ENCODE measurements around the gene FAM184A. TPM values are rescaled to one million over a fixed set of nuclear protein-coding genes. Genes with fewer than 3 reads are reported as not detected.

Gene FAM184A
- total and polyA plus RNA-seq, 2 experiments from 2014 or later, result 0.25 TPM; not detected in 1

GRCh38 chr6:119125576-119125975, 47.1 kb upstream of the FAM184A start:
- no peak overlapping the region for H2AFZ ChIP-seq
- no peak overlapping the region for H3K27ac ChIP-seq
- H3F3A ChIP-seq (ENCODE audit: insufficient read depth), result no peaks in the 10 kb centered on the region
- WGBS, 2 experiments (ENCODE audit: low coverage in 1 of 2, low lambda C conversion rate in 2 of 2, missing lambda C conversion rate in 2 of 2), result 98 to 99% methylated on average over 2 of the region's 2 CpGs
- H3K4me1 ChIP-seq (ENCODE audit: insufficient read depth), result peaks cover 13% of the 10 kb centered on the region
- H3K4me2 ChIP-seq (ENCODE audit: unreplicated experiment), result no peak overlapping the region
- no peaks in the 10 kb centered on the region for H3K9me2 ChIP-seq (ENCODE audit: insufficient read depth)
- H3K4me3 ChIP-seq, result no peak overlapping the region
- no peak for DNase-seq
- no peak overlapping the region for H3K9ac ChIP-seq
- H3K36me3 ChIP-seq (ENCODE audit: low read depth), result no peaks in the 10 kb centered on the region
- H4K20me1 ChIP-seq (ENCODE audit: insufficient read depth), result no peaks in the 10 kb centered on the region
- no peaks in the 10 kb centered on the region for H3K27me3 ChIP-seq (replicated peaks; ENCODE audit: insufficient read depth)
- in situ Hi-C loops (cut with MboI), result no loop called here
- H3K9me3 ChIP-seq (ENCODE audit: low read depth), result no peaks in the 10 kb centered on the region
- H3K79me2 ChIP-seq (ENCODE audit: insufficient read depth), result no peaks in the 10 kb centered on the region
- TF ChIP-seq EZH2 (IDR thresholded peaks at IDR 0.05; ENCODE audit: insufficient read depth, poor library complexity, severe bottlenecking) (no peak), EZH2phosphoT487 (IDR thresholded peaks at IDR 0.05; ENCODE audit: insufficient read depth, low read depth) (no peak)

DNA sequence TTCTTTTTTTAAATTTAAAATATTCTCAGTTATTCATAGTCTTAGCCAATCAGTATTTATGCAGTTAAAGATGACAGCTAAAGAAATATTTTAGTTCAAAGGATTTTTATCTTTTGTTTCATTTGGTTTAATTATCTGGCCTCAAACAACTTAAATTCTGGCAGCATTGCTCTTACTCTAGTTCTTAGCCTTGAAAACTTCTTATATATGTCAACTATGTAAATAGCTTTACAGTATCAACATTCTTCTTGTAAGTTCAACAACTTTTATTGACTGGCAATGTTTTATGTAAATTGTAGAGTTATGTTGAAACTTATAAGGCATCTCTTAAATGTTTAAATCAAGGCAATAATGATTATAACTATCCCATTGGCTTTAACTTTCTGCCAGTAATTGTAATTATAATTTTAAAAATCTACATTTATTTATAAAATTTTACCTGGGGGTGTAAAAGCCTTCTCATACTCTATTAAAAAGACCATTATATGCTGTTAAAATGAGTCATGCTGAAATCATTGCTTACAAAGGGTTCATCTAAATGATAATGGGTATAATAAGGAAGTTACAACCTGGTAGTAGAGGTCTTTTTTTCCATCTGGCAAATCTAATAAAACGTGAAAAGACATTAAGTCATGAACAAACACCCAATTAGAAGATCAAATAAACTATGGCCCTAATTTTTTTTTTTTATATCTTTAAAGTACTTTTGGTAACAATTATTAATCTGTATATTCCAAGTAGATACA, 45.8 kb upstream of the FAM184A start:
- H3K9me3 ChIP-seq (ENCODE audit: low read depth), result no peaks in the 10 kb centered on the region
- H2AFZ ChIP-seq, result no peak overlapping the region
- no peak overlapping the region for H3K4me3 ChIP-seq
- H3F3A ChIP-seq (ENCODE audit: insufficient read depth), result 0 out of 2 replicates have a peak, but pooled peaks cover 6% of the 10 kb centered on the region
- DNase-seq, result no peak
- no peaks in the 10 kb centered on the region for H3K9me2 ChIP-seq (ENCODE audit: insufficient read depth)
- no peaks in the 10 kb centered on the region for H3K79me2 ChIP-seq (ENCODE audit: insufficient read depth)
- WGBS, 2 experiments (ENCODE audit: low coverage in 1 of 2, low lambda C conversion rate in 2 of 2, missing lambda C conversion rate in 2 of 2), result 33 to 55% methylated on average over 1 of the region's 1 CpG
- H3K27me3 ChIP-seq (replicated peaks; ENCODE audit: insufficient read depth), result no peaks in the 10 kb centered on the region
- no peaks in the 10 kb centered on the region for H4K20me1 ChIP-seq (ENCODE audit: insufficient read depth)
- H3K4me2 ChIP-seq (ENCODE audit: unreplicated experiment), result no peak overlapping the region
- no peak for TF ChIP-seq EZH2phosphoT487 (IDR thresholded peaks at IDR 0.05; ENCODE audit: insufficient read depth, low read depth)
- no peak for TF ChIP-seq EZH2 (IDR thresholded peaks at IDR 0.05; ENCODE audit: insufficient read depth, poor library complexity, severe bottlenecking)
- no peak overlapping the region for H3K9ac ChIP-seq
- in situ Hi-C loops (cut with MboI), result loop anchor here (25.0 kb wide), 1 partner anchor 837 kb away; no protein-coding TSS in a partner anchor
- H3K4me1 ChIP-seq (ENCODE audit: insufficient read depth), result peaks cover 12% of the 10 kb centered on the region; the same call in 1 of the 2 replicates
- H3K27ac ChIP-seq, result no peak overlapping the region
- H3K36me3 ChIP-seq (ENCODE audit: low read depth), result no peaks in the 10 kb centered on the region

DNA sequence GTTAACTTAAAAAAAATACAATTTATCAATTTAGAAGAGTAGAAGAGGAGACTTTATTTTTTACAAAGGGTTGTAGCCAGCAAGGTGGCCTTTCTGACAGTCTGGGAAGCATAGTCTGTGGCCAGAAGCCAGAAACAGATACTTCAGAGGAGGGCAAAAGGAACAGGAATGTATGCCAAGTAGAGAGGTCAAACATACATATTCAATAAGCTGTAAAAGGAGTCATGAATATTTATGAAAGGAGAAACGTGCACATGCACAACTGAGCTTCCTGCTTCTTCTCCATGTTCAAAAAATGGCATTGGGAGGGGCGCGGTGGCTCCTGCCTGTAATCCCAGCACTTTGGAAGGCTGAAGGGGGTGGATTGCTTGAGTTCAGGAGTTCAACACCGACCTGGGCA, 43.9 kb upstream of the FAM184A start:
- no peaks in the 10 kb centered on the region for H4K20me1 ChIP-seq (ENCODE audit: insufficient read depth)
- no peaks in the 10 kb centered on the region for H3K36me3 ChIP-seq (ENCODE audit: low read depth)
- in situ Hi-C loops (cut with MboI), result loop anchor here (25.0 kb wide), 1 partner anchor 835 kb away; no protein-coding TSS in a partner anchor
- no peak overlapping the region for H3K9ac ChIP-seq
- TF ChIP-seq EZH2phosphoT487 (IDR thresholded peaks at IDR 0.05; ENCODE audit: insufficient read depth, low read depth) (no peak), EZH2 (IDR thresholded peaks at IDR 0.05; ENCODE audit: insufficient read depth, poor library complexity, severe bottlenecking) (no peak)
- H3K79me2 ChIP-seq (ENCODE audit: insufficient read depth), result no peaks in the 10 kb centered on the region
- no peak for DNase-seq
- H3K9me2 ChIP-seq (ENCODE audit: insufficient read depth), result no peaks in the 10 kb centered on the region
- no peaks in the 10 kb centered on the region for H3K9me3 ChIP-seq (ENCODE audit: low read depth)
- H3K4me1 ChIP-seq (ENCODE audit: insufficient read depth), result peaks cover 9% of the 10 kb centered on the region; the same call in 1 of the 2 replicates
- 0 out of 2 replicates have a peak, but pooled peaks cover 6% of the 10 kb centered on the region for H3F3A ChIP-seq (ENCODE audit: insufficient read depth)
- no peaks in the 10 kb centered on the region for H3K27me3 ChIP-seq (replicated peaks; ENCODE audit: insufficient read depth)
- no peak overlapping the region for H2AFZ ChIP-seq
- H3K4me3 ChIP-seq, result no peak overlapping the region
- WGBS, 2 experiments (ENCODE audit: low coverage in 1 of 2, low lambda C conversion rate in 2 of 2, missing lambda C conversion rate in 2 of 2), result 67 to 79% methylated on average over 4 of the region's 4 CpGs
- H3K27ac ChIP-seq, result no peak overlapping the region
- no peak overlapping the region for H3K4me2 ChIP-seq (ENCODE audit: unreplicated experiment)

DNA sequence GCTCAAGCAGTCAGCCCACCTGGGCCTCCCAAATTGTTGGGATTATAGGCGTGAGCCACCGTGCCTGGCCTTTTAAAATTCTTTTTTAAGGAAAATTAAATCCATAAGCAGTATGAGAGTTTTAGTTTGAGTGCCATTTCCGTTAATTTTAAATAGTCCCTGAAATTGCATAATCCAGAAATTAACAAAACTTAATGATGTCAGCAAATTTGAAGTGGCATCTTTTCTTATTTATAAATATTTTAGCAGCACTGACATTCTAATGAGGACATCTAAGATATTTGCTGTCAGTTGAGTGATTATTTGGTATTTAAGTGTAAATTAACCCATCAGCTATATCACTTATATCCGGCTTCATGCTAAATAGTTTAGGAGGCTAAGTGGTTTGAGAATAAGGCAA, 42.9 kb upstream of the FAM184A start:
- Histone ChIP-seq H2AFZ (no peak overlapping the region), H3K9me3 (ENCODE audit: low read depth) (no peaks in the 10 kb centered on the region), H3K9me2 (ENCODE audit: insufficient read depth) (no peaks in the 10 kb centered on the region), H3K4me2 (ENCODE audit: unreplicated experiment) (no peak overlapping the region), H4K20me1 (ENCODE audit: insufficient read depth) (no peaks in the 10 kb centered on the region), H3K4me1 (ENCODE audit: insufficient read depth) (peaks cover 9% of the 10 kb centered on the region; the same call in 1 of the 2 replicates), H3F3A (ENCODE audit: insufficient read depth) (0 out of 2 replicates have a peak, but pooled peaks cover 6% of the 10 kb centered on the region), H3K36me3 (ENCODE audit: low read depth) (no peaks in the 10 kb centered on the region), H3K4me3 (no peak overlapping the region), H3K9ac (no peak overlapping the region), H3K27ac (no peak overlapping the region), H3K27me3 (replicated peaks; ENCODE audit: insufficient read depth) (no peaks in the 10 kb centered on the region), H3K79me2 (ENCODE audit: insufficient read depth) (no peaks in the 10 kb centered on the region)
- in situ Hi-C loops (cut with MboI), result loop anchor here (25.0 kb wide), 1 partner anchor 834 kb away; no protein-coding TSS in a partner anchor
- TF ChIP-seq EZH2phosphoT487 (IDR thresholded peaks at IDR 0.05; ENCODE audit: insufficient read depth, low read depth), result no peak
- no peak for TF ChIP-seq EZH2 (IDR thresholded peaks at IDR 0.05; ENCODE audit: insufficient read depth, poor library complexity, severe bottlenecking)
- no peak for DNase-seq
- WGBS, 2 experiments (ENCODE audit: low coverage in 1 of 2, low lambda C conversion rate in 2 of 2, missing lambda C conversion rate in 2 of 2), result 69 to 75% methylated on average over 4 of the region's 4 CpGs

Measured in GM23248 (cell line).